ENCODE data around the gene FRZB. TPM values are rescaled to one million over a fixed set of nuclear protein-coding genes. Genes with fewer than 3 reads are reported as not detected.

Gene FRZB
- total and polyA plus RNA-seq, 12 donors = 0.30 to 2.5 (median 1.6) TPM

- no peak overlapping the region for H3K4me3 ChIP-seq
- no peaks in the 10 kb centered on the region for H3K9me3 ChIP-seq (replicated peaks in 1 of 3)
- no peak overlapping the region for H3K27ac ChIP-seq
- H3K27me3 ChIP-seq = no peaks in the 10 kb centered on the region
- H3K4me1 ChIP-seq (replicated peaks in 1 of 2) = no peaks in the 10 kb centered on the region
- no peaks in the 10 kb centered on the region for H3K36me3 ChIP-seq (replicated peaks in 1 of 2)
- no peak for TF ChIP-seq CTCF (IDR thresholded peaks at IDR 0.05)
- TF ChIP-seq POLR2A (IDR thresholded peaks at IDR 0.05) = no peak
- DNase-seq = no peak
- intact Hi-C loops (cut with DNase I) = no loop called here
- WGBS, 4 donors = 70 to 88% (median 78%) methylated on average over 3 of the region's 3 CpGs
Observed at GRCh38 chr2:182831921-182832320, 34.5 kb downstream of the FRZB start.

GRCh38 chr2:182831101-182831500 lies 35.3 kb downstream of the FRZB start:
- TF ChIP-seq POLR2A (IDR thresholded peaks at IDR 0.05) = no peak
- no peak for TF ChIP-seq CTCF (IDR thresholded peaks at IDR 0.05)
- DNase-seq = no peak
- intact Hi-C loops (cut with DNase I) = no loop called here
- Histone ChIP-seq H3K27ac (no peak overlapping the region), H3K9me3 (replicated peaks in 1 of 3) (no peaks in the 10 kb centered on the region), H3K36me3 (replicated peaks in 1 of 2) (no peaks in the 10 kb centered on the region), H3K4me1 (replicated peaks in 1 of 2) (no peaks in the 10 kb centered on the region), H3K27me3 (no peaks in the 10 kb centered on the region), H3K4me3 (no peak overlapping the region)

GRCh38 chr2:182827182-182827879 lies 39.1 kb downstream of the FRZB start:
- Histone ChIP-seq H3K4me1 (replicated peaks in 1 of 2) (no peaks in the 10 kb centered on the region), H3K36me3 (replicated peaks in 1 of 2) (no peaks in the 10 kb centered on the region), H3K9me3 (replicated peaks in 1 of 3) (no peaks in the 10 kb centered on the region), H3K27ac (no peak overlapping the region), H3K4me3 (no peak overlapping the region), H3K27me3 (no peaks in the 10 kb centered on the region)
- no peak for DNase-seq
- 65 to 77% (median 72%) methylated on average over 2 of the region's 2 CpGs for WGBS, 4 donors
- intact Hi-C loops (cut with DNase I) = no loop called here
- TF ChIP-seq POLR2A (IDR thresholded peaks at IDR 0.05) (no peak), CTCF (IDR thresholded peaks at IDR 0.05) (no peak)

- DNase-seq = no peak
- Histone ChIP-seq H3K4me1 (replicated peaks in 1 of 2) (no peaks in the 10 kb centered on the region), H3K4me3 (no peak overlapping the region), H3K9me3 (replicated peaks in 1 of 3) (no peaks in the 10 kb centered on the region), H3K36me3 (replicated peaks in 1 of 2) (no peaks in the 10 kb centered on the region), H3K27me3 (no peaks in the 10 kb centered on the region), H3K27ac (no peak overlapping the region)
- intact Hi-C loops (cut with DNase I) = no loop called here
- 87 to 90% (median 88%) methylated on average over 3 of the region's 3 CpGs for WGBS, 4 donors
- TF ChIP-seq CTCF (IDR thresholded peaks at IDR 0.05) (no peak), POLR2A (IDR thresholded peaks at IDR 0.05) (no peak)
Observed at GRCh38 chr2:182826496-182826895, 39.9 kb downstream of the FRZB start.

Measured in adrenal gland (tissue), 12 donors.